DND-41 (cell line): ENCODE measurements around the gene SEMA5A.

Experiments used
- ATAC-seq: fragments of 200-7000 bp; cut with Tn5 transposase; 3 replicates; pipeline ENCODE4 v1.9.1; 2021; ENCODE audit warnings: low read depth; ENCODE audit not compliant: insufficient read depth
- DNase-seq: peaks from one replicate; pipeline ENCODE4 v3.0.0-alpha.2; 2020
- H2AFZ ChIP-seq: 2 replicates; pipeline ENCODE4 v1.6.0; 2012; ENCODE audit warnings: low read depth, low read length
- H3K27ac ChIP-seq: 2 replicates; pipeline ENCODE4 v1.5.1; 2012; ENCODE audit warnings: low read length, inconsistent platforms
- H3K27me3 ChIP-seq: fragments of 200-600 bp; sonication (generic); 2 replicates; pipeline ENCODE4 v1.6.0; 2012; ENCODE audit warnings: low read length, mild to moderate bottlenecking, inconsistent platforms; ENCODE audit not compliant: insufficient read depth, poor library complexity
- H3K36me3 ChIP-seq: 2 replicates; pipeline ENCODE4 v1.5.1; 2012; ENCODE audit warnings: low read length, inconsistent platforms; ENCODE audit not compliant: insufficient read depth
- H3K4me1 ChIP-seq: 2 replicates; pipeline ENCODE4 v1.5.1; 2012; ENCODE audit warnings: mild to moderate bottlenecking, low read length; ENCODE audit not compliant: insufficient read depth
- H3K4me2 ChIP-seq: 2 replicates; pipeline ENCODE4 v1.6.0; 2012; ENCODE audit warnings: mild to moderate bottlenecking, moderate library complexity, low read length, inconsistent platforms; ENCODE audit not compliant: insufficient read depth
- H3K4me3 ChIP-seq, 2 experiments: fragments of 200-600 bp in 1 of 2; shearing (Covaris generic) in 1 of 2; 2 replicates each; pipeline ENCODE4 v1.5.1; 2012 to 2016; ENCODE audit warnings: inconsistent platforms in 2 of 2, low read length in 2 of 2, mild to moderate bottlenecking in 2 of 2, low read depth in 1 of 2, moderate library complexity in 1 of 2
- H3K79me2 ChIP-seq: 2 replicates; pipeline ENCODE4 v1.6.0; 2012; ENCODE audit warnings: low read length, inconsistent platforms; ENCODE audit not compliant: insufficient read depth
- H3K9ac ChIP-seq: 2 replicates; pipeline ENCODE4 v1.6.0; 2012; ENCODE audit warnings: low read depth, mild to moderate bottlenecking, inconsistent platforms, low read length, moderate library complexity
- H3K9me3 ChIP-seq: 2 replicates; pipeline ENCODE4 v1.5.1; 2012; ENCODE audit warnings: low read length, moderate library complexity, mild to moderate bottlenecking, inconsistent platforms; ENCODE audit not compliant: insufficient read depth, severe bottlenecking
- H4K20me1 ChIP-seq: 2 replicates; pipeline ENCODE4 v1.6.0; 2012; ENCODE audit warnings: low read length; ENCODE audit not compliant: insufficient read depth
- EZH2 ChIP-seq: IDR thresholded peaks from 3 replicates; pipeline ENCODE4 v1.6.1; 2012; ENCODE audit warnings: borderline replicate concordance, low read depth, mild to moderate bottlenecking, moderate library complexity, low read length, inconsistent platforms; ENCODE audit not compliant: severe bottlenecking
- TF ChIP-seq, protein P1 (sequence below): IDR thresholded peaks from 2 replicates; pipeline ENCODE4 v1.5.1; 2012; ENCODE audit warnings: borderline replicate concordance, low read length, moderate library complexity, mild to moderate bottlenecking; ENCODE audit not compliant: poor library complexity, severe bottlenecking; ENCODE audit errors: extremely low read depth

The SEMA5A gene

DNA sequence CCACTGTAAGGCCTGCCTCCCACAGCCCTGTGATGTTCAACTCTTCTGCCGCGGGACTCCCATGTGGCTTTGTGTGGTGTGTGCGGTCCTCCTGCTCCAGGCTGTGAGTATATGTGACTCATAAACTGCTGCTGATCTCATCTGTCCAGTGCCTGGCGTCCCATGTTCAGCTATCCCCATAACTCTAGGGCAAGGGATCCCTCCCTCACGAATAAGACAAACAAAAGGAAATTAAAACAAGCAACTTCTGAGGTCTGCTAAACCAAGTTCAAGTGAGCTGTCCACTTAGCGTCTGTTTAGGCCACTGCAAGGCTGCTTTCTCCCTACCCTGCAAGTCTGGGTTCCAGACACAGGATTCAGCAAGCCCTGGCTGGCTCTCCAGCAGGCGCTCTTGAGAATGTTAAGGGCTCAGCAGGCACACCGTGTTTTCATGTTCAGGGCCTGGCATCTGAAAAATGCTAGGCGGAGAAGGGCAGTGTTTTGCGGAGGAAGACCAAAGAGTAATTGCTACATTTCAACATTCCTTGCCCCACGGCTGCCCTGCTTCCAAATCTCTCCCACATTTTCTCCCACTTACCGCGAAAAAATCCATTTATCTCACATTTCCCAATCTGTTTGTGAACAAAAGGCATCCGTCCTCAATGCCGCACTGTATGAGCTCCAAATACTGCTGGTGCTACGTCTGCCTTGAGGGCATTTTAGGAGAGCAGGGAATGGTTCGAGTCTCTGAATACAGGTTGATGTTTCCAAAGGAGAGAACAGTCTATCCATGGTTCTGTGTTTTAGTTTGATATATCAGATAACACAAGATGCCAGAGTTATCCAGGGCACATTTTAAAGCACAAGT, 280.2 kb downstream of the SEMA5A start:
- H3K36me3 ChIP-seq: no peaks in the 10 kb centered on the region
- ATAC-seq: no peak
- no peak overlapping the region for H3K9ac ChIP-seq

DNA sequence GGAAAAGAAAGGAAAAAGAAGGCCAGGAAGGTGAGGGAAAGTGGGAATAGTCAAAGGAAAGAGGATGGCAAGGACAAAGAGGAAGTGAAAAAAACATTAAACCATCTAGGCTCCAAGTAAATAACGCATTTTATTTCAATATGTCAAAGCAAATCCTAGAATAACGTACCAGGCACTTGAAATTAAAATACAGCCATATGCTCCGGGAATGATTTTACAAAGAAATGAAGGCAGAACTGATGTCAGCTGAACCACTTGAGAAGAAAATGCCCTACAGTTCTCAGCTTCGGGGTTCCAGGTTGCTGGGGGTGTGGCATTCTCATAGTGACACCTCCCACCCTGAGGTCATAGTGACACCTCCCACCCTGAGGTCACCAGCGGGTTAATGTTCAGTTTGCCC, 281.6 kb downstream of the SEMA5A start:
- peaks cover 9% of the 10 kb centered on the region for H3K27me3 ChIP-seq
- ATAC-seq (no peak), DNase-seq (no peak)
- H3K27ac ChIP-seq: no peak overlapping the region
- no peaks in the 10 kb centered on the region for H4K20me1 ChIP-seq
- TF ChIP-seq, protein P1, sequence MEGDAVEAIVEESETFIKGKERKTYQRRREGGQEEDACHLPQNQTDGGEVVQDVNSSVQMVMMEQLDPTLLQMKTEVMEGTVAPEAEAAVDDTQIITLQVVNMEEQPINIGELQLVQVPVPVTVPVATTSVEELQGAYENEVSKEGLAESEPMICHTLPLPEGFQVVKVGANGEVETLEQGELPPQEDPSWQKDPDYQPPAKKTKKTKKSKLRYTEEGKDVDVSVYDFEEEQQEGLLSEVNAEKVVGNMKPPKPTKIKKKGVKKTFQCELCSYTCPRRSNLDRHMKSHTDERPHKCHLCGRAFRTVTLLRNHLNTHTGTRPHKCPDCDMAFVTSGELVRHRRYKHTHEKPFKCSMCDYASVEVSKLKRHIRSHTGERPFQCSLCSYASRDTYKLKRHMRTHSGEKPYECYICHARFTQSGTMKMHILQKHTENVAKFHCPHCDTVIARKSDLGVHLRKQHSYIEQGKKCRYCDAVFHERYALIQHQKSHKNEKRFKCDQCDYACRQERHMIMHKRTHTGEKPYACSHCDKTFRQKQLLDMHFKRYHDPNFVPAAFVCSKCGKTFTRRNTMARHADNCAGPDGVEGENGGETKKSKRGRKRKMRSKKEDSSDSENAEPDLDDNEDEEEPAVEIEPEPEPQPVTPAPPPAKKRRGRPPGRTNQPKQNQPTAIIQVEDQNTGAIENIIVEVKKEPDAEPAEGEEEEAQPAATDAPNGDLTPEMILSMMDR: no peak
- TF ChIP-seq EZH2: no peak
- H3K4me2 ChIP-seq: no peak overlapping the region
- H3K79me2 ChIP-seq: no peaks in the 10 kb centered on the region
- no peaks in the 10 kb centered on the region for H3K9me3 ChIP-seq
- no peak overlapping the region for H3K9ac ChIP-seq
- H2AFZ ChIP-seq: no peak overlapping the region
- H3K4me1 ChIP-seq: no peaks in the 10 kb centered on the region
- H3K36me3 ChIP-seq: no peaks in the 10 kb centered on the region
- H3K4me3 ChIP-seq: no peak overlapping the region

More for the DNA sequence above, 280.2 kb downstream of the SEMA5A start:
- no peaks in the 10 kb centered on the region for H3K79me2 ChIP-seq
- H3K27ac ChIP-seq: no peak overlapping the region
- H2AFZ ChIP-seq: no peak overlapping the region
- H3K4me3 ChIP-seq: no peak overlapping the region
- no peaks in the 10 kb centered on the region for H4K20me1 ChIP-seq
- peaks cover 9% of the 10 kb centered on the region for H3K27me3 ChIP-seq
- H3K4me1 ChIP-seq: no peaks in the 10 kb centered on the region
- H3K9me3 ChIP-seq: no peaks in the 10 kb centered on the region
- no peak overlapping the region for H3K4me2 ChIP-seq
- no peak for TF ChIP-seq EZH2
- TF ChIP-seq, protein P1: no peak
- no peak for DNase-seq

DNA sequence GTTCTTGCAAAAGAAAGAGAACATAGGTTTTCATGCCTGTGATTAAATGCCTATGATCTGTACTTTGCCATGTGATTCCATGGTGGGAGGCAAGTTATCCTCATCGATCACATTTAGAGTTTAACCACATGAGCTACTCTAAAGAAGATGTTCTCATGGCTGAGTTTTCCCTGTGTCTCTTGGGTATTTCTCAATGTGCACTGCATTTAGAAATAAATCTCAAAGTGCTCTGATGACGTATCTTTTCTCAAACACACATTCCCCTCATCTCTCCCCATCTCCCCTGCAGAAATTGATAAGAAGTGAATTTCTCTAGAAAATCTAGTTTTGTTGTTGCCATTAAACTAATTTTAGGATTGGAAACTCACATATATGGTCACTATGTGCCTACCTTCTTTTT, 282.2 kb downstream of the SEMA5A start:
- H3K79me2 ChIP-seq: no peaks in the 10 kb centered on the region
- TF ChIP-seq EZH2: no peak
- TF ChIP-seq, protein P1: no peak
- no peak overlapping the region for H3K27ac ChIP-seq
- no peak overlapping the region for H3K9ac ChIP-seq
- no peak overlapping the region for H2AFZ ChIP-seq
- peaks cover 9% of the 10 kb centered on the region for H3K27me3 ChIP-seq
- H4K20me1 ChIP-seq: no peaks in the 10 kb centered on the region
- H3K36me3 ChIP-seq: no peaks in the 10 kb centered on the region
- ATAC-seq (no peak), DNase-seq (no peak)
- H3K9me3 ChIP-seq: no peaks in the 10 kb centered on the region
- no peak overlapping the region for H3K4me2 ChIP-seq
- H3K4me1 ChIP-seq: no peaks in the 10 kb centered on the region
- no peak overlapping the region for H3K4me3 ChIP-seq
